Liver (tissue), 9 donors: Measurements from ENCODE around the gene CPNE1. TPM values are rescaled to one million over a fixed set of nuclear protein-coding genes. Genes with fewer than 3 reads are reported as not detected.

Experiments used
- DNase-seq: peaks from one replicate; pipeline ENCODE4 v3.0.0-alpha.2; 2017; ENCODE audit warnings: low spot score
- H3K27ac ChIP-seq, 2 donors: one replicate each; pipeline ENCODE4 v1.7.0; 2013; ENCODE audit warnings: inconsistent platforms in 2 of 2, low read length in 2 of 2, control low read depth in 1 of 2, low read depth in 1 of 2, mild to moderate bottlenecking in 1 of 2
- H3K27me3 ChIP-seq, 4 donors: one replicate each; pipeline versions ENCODE4 v1.6.1 to v1.7.0; 2013; ENCODE audit warnings: low read length in 3 of 4, inconsistent platforms in 1 of 4, mild to moderate bottlenecking in 1 of 4, moderate library complexity in 1 of 4; ENCODE audit not compliant: control insufficient read depth in 4 of 4, insufficient read depth in 4 of 4
- H3K36me3 ChIP-seq, 4 donors: one replicate each; pipeline versions ENCODE4 v1.6.1 to v1.7.0; 2013; ENCODE audit warnings: low read length in 3 of 4, mild to moderate bottlenecking in 3 of 4, low read depth in 1 of 4, moderate library complexity in 1 of 4; ENCODE audit not compliant: control insufficient read depth in 4 of 4, insufficient read depth in 3 of 4
- H3K4me1 ChIP-seq, 4 donors: one replicate each; pipeline versions ENCODE4 v1.6.1 to v1.7.0; 2013; ENCODE audit warnings: low read length in 3 of 4, mild to moderate bottlenecking in 3 of 4, moderate library complexity in 1 of 4; ENCODE audit not compliant: control insufficient read depth in 4 of 4, insufficient read depth in 4 of 4
- H3K4me3 ChIP-seq, 3 donors: one replicate each; pipeline versions ENCODE4 v1.6.1 to v1.7.0; 2013; ENCODE audit warnings: low read length in 3 of 3, control low read depth in 1 of 3, low read depth in 1 of 3, mild to moderate bottlenecking in 1 of 3
- H3K9ac ChIP-seq, 2 donors: one replicate each; pipeline ENCODE4 v1.7.0; 2013; ENCODE audit warnings: low read length in 2 of 2, mild to moderate bottlenecking in 2 of 2, moderate library complexity in 2 of 2, control low read depth in 1 of 2, low read depth in 1 of 2
- H3K9me3 ChIP-seq, 4 donors: one replicate each; pipeline versions ENCODE4 v1.6.1 to v1.7.0; 2013; ENCODE audit warnings: low read length in 3 of 4; ENCODE audit not compliant: control insufficient read depth in 4 of 4
- EGR1 ChIP-seq, 2 donors: IDR thresholded peaks; 2 replicates each; pipeline ENCODE4 v1.6.1; 2016 to 2018; ENCODE audit warnings: antibody characterized with exemption in 2 of 2, low read depth in 2 of 2
- FOXA1 ChIP-seq: IDR thresholded peaks from 2 replicates; pipeline ENCODE4 v1.6.1; 2016; ENCODE audit warnings: antibody characterized with exemption
- FOXA2 ChIP-seq: IDR thresholded peaks from 2 replicates; pipeline ENCODE4 v1.6.1; 2016; ENCODE audit warnings: antibody characterized with exemption
- GABPA ChIP-seq, 2 donors: IDR thresholded peaks in 1 of 2; conservative IDR thresholded peaks in 1 of 2; 2 replicates each; pipeline ENCODE4 v1.6.1; 2016; ENCODE audit warnings: antibody characterized with exemption in 2 of 2, mild to moderate bottlenecking in 1 of 2, moderate library complexity in 1 of 2
- HNF4A ChIP-seq, 2 donors: conservative IDR thresholded peaks; 2 replicates each; pipeline ENCODE4 v1.6.1; 2016; ENCODE audit warnings: antibody characterized with exemption in 2 of 2, mild to moderate bottlenecking in 2 of 2
- HNF4G ChIP-seq: IDR thresholded peaks from 2 replicates; pipeline ENCODE4 v1.6.1; 2016; ENCODE audit warnings: antibody characterized with exemption
- JUND ChIP-seq, 2 donors: IDR thresholded peaks; 2 replicates each; pipeline ENCODE4 v1.6.1; 2016; ENCODE audit warnings: antibody characterized with exemption in 2 of 2
- NR2F2 ChIP-seq: IDR thresholded peaks from 2 replicates; pipeline ENCODE4 v1.6.1; 2016; ENCODE audit warnings: antibody characterized with exemption
- RAD21 ChIP-seq, 2 donors: IDR thresholded peaks; 2 replicates each; pipeline ENCODE4 v1.6.1; 2016; ENCODE audit warnings: antibody characterized with exemption in 2 of 2, mild to moderate bottlenecking in 2 of 2
- REST ChIP-seq: IDR thresholded peaks from 2 replicates; pipeline ENCODE4 v1.6.1; 2016; ENCODE audit warnings: antibody characterized with exemption, mild to moderate bottlenecking
- RXRA ChIP-seq, 2 donors: IDR thresholded peaks; 2 replicates each; pipeline ENCODE4 v1.6.1; 2017 to 2018; ENCODE audit warnings: antibody characterized with exemption in 2 of 2, mild to moderate bottlenecking in 1 of 2
- SP1 ChIP-seq: IDR thresholded peaks from 2 replicates; pipeline ENCODE4 v1.6.1; 2018; ENCODE audit warnings: antibody characterized with exemption, mild to moderate bottlenecking
- TAF1 ChIP-seq: conservative IDR thresholded peaks from 2 replicates; pipeline ENCODE4 v1.6.1; 2016; ENCODE audit warnings: antibody characterized with exemption, mild to moderate bottlenecking
- YY1 ChIP-seq: IDR thresholded peaks from 2 replicates; pipeline ENCODE4 v1.6.1; 2016; ENCODE audit warnings: antibody characterized with exemption, mild to moderate bottlenecking
- ZBTB33 ChIP-seq: IDR thresholded peaks from 2 replicates; pipeline ENCODE4 v1.6.1; 2016; ENCODE audit warnings: antibody characterized with exemption
- WGBS: extraction: QIAGEN DNeasy Blood & Tissue Kit; methylation state at CpG from one replicate; pipeline ENCODE4 v1.1.7; 2013; 5-methylcytosine and 5-hydroxymethylcytosine counted together
- polyA plus RNA-seq, 2 donors: library from polyadenylated mRNA; stranded (reverse) in 1 of 2; unstranded in 1 of 2; fragments of 200-250 nt in 1 of 2; fragments of >200 nt in 1 of 2; fragmentation: Nextera tagmentation in 1 of 2; extraction: Ambion mirVana in 1 of 2; gene quantifications; one replicate each; pipeline versions ENCODE4 v1.2.1 to v1.2.3, GENCODE V29; 2013 to 2015
- total RNA-seq, 2 donors: library from RNA; depleted of rRNA; stranded (reverse); fragments of >200 nt; gene quantifications; one replicate each; pipeline ENCODE4 v1.2.3, GENCODE V29; 2014
- TF ChIP-seq, protein P1 (sequence below): IDR thresholded peaks from 2 replicates; pipeline ENCODE4 v1.6.1; 2016; ENCODE audit warnings: antibody characterized with exemption
- TF ChIP-seq, protein P2 (sequence below): fragments of 150-350 bp; IDR thresholded peaks from 2 replicates; pipeline ENCODE4 v1.5.1; 2017; ENCODE audit warnings: improper control_type of control experiment, low read depth, low read length; ENCODE audit not compliant: missing input control
- TF ChIP-seq, protein P3 (sequence below): IDR thresholded peaks from 2 replicates; pipeline ENCODE4 v1.6.1; 2016; ENCODE audit warnings: antibody characterized with exemption
- donor health status: healthy.
- donor health status: healthy.
- donor health status: healthy.
- donor health status: healthy.
- donor health status: healthy.

Gene CPNE1
- total and polyA plus RNA-seq, 4 donors, result 25.5 to 55.4 (median 50.5) TPM

DNA sequence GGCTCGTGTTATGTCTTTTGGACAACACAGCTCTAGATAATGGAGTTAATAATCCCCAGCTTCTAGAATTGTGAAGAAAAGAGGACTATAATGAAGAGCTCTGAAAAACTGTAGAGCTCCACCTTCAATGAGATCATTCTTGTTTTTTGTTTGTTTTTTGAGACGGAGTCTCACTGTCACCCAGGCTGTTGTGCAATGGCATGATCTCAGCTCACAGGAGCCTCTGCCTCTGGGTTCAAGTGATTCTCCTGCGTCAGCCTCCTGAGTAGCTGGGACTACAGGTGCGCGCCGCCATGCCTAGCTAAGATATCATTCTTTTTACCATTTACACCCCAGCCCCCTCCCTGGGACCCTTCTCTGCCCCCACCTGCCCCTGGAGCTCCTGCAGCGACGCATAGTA, 86.2 kb downstream of the CPNE1 start:
- no peaks in the 10 kb centered on the region for H3K27me3 ChIP-seq
- no peak for TF ChIP-seq FOXA1
- no peak for TF ChIP-seq TAF1
- no peak for TF ChIP-seq RXRA (IDR thresholded peaks at IDR 0.05)
- TF ChIP-seq, protein P1, sequence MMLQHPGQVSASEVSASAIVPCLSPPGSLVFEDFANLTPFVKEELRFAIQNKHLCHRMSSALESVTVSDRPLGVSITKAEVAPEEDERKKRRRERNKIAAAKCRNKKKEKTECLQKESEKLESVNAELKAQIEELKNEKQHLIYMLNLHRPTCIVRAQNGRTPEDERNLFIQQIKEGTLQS, result no peak
- no peak for TF ChIP-seq NR2F2
- TF ChIP-seq REST, result no peak
- TF ChIP-seq ZBTB33, result no peak
- no peak for TF ChIP-seq SP1
- TF ChIP-seq, protein P2, sequence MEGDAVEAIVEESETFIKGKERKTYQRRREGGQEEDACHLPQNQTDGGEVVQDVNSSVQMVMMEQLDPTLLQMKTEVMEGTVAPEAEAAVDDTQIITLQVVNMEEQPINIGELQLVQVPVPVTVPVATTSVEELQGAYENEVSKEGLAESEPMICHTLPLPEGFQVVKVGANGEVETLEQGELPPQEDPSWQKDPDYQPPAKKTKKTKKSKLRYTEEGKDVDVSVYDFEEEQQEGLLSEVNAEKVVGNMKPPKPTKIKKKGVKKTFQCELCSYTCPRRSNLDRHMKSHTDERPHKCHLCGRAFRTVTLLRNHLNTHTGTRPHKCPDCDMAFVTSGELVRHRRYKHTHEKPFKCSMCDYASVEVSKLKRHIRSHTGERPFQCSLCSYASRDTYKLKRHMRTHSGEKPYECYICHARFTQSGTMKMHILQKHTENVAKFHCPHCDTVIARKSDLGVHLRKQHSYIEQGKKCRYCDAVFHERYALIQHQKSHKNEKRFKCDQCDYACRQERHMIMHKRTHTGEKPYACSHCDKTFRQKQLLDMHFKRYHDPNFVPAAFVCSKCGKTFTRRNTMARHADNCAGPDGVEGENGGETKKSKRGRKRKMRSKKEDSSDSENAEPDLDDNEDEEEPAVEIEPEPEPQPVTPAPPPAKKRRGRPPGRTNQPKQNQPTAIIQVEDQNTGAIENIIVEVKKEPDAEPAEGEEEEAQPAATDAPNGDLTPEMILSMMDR, result no peak
- TF ChIP-seq FOXA2, result no peak
- TF ChIP-seq YY1, result no peak
- TF ChIP-seq GABPA (IDR thresholded peaks at IDR 0.05 in 1 of 2, conservative IDR thresholded peaks at IDR 0.05 in 1 of 2), result no peak
- no peak for TF ChIP-seq JUND (IDR thresholded peaks at IDR 0.05)
- TF ChIP-seq, protein P3, sequence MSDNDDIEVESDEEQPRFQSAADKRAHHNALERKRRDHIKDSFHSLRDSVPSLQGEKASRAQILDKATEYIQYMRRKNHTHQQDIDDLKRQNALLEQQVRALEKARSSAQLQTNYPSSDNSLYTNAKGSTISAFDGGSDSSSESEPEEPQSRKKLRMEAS, result no peak
- TF ChIP-seq EGR1 (IDR thresholded peaks at IDR 0.05; ENCODE audit: low read depth in 2 of 2), result no peak
- TF ChIP-seq RAD21 (IDR thresholded peaks at IDR 0.05), result no peak
- peaks cover 0 to 2% (median 0%) of the 10 kb centered on the region in 4 donors for H3K9me3 ChIP-seq
- WGBS, result 83% methylated on average over 8 of the region's 8 CpGs
- H3K27ac ChIP-seq, result no peak overlapping the region
- H3K4me3 ChIP-seq, result no peak overlapping the region
- DNase-seq, result no peak
- H3K4me1 ChIP-seq, result no peaks in the 10 kb centered on the region
- H3K36me3 ChIP-seq, result no peaks in the 10 kb centered on the region
- no peak overlapping the region for H3K9ac ChIP-seq

DNA sequence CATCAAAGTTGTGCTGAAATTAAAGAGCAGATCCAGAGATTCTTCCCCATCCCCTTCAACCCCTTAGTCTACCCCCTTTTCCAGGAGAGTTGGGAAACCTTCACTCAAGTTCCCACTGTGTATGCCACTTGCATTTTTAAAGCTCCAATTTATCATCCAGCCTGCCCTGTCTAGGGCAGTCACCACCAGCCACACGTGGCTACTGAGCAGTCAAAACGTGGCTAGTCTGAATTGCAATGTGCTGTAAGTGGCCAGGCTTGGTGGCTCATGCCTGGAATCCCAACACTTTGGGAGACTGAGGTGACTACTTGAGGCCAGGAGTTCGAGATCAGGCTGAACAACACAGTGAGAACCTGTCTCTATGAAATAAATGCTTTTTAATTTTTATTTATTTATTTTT, 87.9 kb downstream of the CPNE1 start:
- TF ChIP-seq ZBTB33 (no peak), SP1 (no peak), EGR1 (IDR thresholded peaks at IDR 0.05; ENCODE audit: low read depth in 2 of 2) (no peak), JUND (IDR thresholded peaks at IDR 0.05) (no peak), FOXA2 (no peak), HNF4A (conservative IDR thresholded peaks at IDR 0.05) (no peak), HNF4G (no peak), TAF1 (no peak), NR2F2 (no peak)
- TF ChIP-seq, protein P1, result no peak
- TF ChIP-seq, protein P3, result no peak
- Histone ChIP-seq H3K9me3 (peaks cover 0 to 3% (median 1%) of the 10 kb centered on the region in 4 donors), H3K4me1 (no peaks in the 10 kb centered on the region), H3K27me3 (no peaks in the 10 kb centered on the region), H3K4me3 (no peak overlapping the region), H3K9ac (no peak overlapping the region), H3K27ac (no peak overlapping the region), H3K36me3 (no peaks in the 10 kb centered on the region)
- no peak for DNase-seq
- 59% methylated on average over 3 of the region's 3 CpGs for WGBS
